ENCODE data around the gene GID4. TPM values are rescaled to one million over a fixed set of nuclear protein-coding genes. Genes with fewer than 3 reads are reported as not detected.
A peak's percentile ranks its signal among the peaks of the same experiment; 100 is the strongest.

GID4 gene
- polyA plus RNA-seq, 1 donor, result 11.3 TPM

GRCh38 chr17:18017958-18018357 is 21.2 kb upstream of the GID4 start:
- no peak for DNase-seq

GRCh38 chr17:18018411-18018921 is 20.7 kb upstream of the GID4 start:
- no peak for DNase-seq

- DNase-seq, result no peak
Observed at GRCh38 chr17:18019838-18020154, 19.4 kb upstream of the GID4 start.

- DNase-seq, result no peak
Observed at GRCh38 chr17:18020971-18021370, 18.2 kb upstream of the GID4 start.

- no peak for DNase-seq
Observed at GRCh38 chr17:18021372-18021771, 17.8 kb upstream of the GID4 start.

GRCh38 chr17:18025241-18025944 is 13.8 kb upstream of the GID4 start:
- no peak for DNase-seq

- no peak for DNase-seq
Observed at GRCh38 chr17:18025945-18026776, 13.0 kb upstream of the GID4 start.

GRCh38 chr17:18027280-18027679 is 11.9 kb upstream of the GID4 start:
- DNase-seq, result no peak

- DNase-seq, result no peak
Observed at GRCh38 chr17:18028114-18028951, 10.9 kb upstream of the GID4 start.

GRCh38 chr17:18028952-18029540 is 10.2 kb upstream of the GID4 start:
- DNase-seq, result no peak

- DNase-seq, result no peak
Observed at GRCh38 chr17:18031955-18032354, 7.3 kb upstream of the GID4 start.

- peak; percentile 83 for DNase-seq
Observed at GRCh38 chr17:18033442-18034099, 5.6 kb upstream of the GID4 start.

- no peak for DNase-seq
Observed at GRCh38 chr17:18035704-18036103, 3.5 kb upstream of the GID4 start.

- no peak for DNase-seq
Observed at GRCh38 chr17:18037486-18037885, 1.7 kb upstream of the GID4 start.

GRCh38 chr17:18038149-18038850 is 908 bp upstream of the GID4 start:
- no peak for DNase-seq

- no peak for DNase-seq
Observed at GRCh38 chr17:18039535-18040260, 490 bp downstream of the GID4 start.

- DNase-seq, result no peak
Observed at GRCh38 chr17:18040261-18040858, 1.2 kb downstream of the GID4 start.

- DNase-seq, result no peak
Observed at GRCh38 chr17:18041776-18042175, 2.6 kb downstream of the GID4 start.

GRCh38 chr17:18042983-18043382 is 3.8 kb downstream of the GID4 start:
- no peak for DNase-seq

- no peak for DNase-seq
Observed at GRCh38 chr17:18043491-18043890, 4.3 kb downstream of the GID4 start.

Data from hindlimb muscle (tissue), 1 donor.